KBM-7 (cell line): Measurements from ENCODE around the gene NTRK1.
A peak's percentile ranks its signal among the peaks of the same experiment; 100 is the strongest.

Experiments used
- DNase-seq: peaks from one replicate; pipeline ENCODE4 v3.0.0-alpha.2; 2015
- in situ Hi-C: fragments of 300-500 bp; cut with MboI; formaldehyde crosslinking; loops from 2 replicates; pipeline ENCODE4 v1.14.3; 2020; ENCODE audit warnings: low sequenced_read_pairs, low pct_unique_long_range_greater_than_20kb, mixed read lengths

The NTRK1 gene

DNA sequence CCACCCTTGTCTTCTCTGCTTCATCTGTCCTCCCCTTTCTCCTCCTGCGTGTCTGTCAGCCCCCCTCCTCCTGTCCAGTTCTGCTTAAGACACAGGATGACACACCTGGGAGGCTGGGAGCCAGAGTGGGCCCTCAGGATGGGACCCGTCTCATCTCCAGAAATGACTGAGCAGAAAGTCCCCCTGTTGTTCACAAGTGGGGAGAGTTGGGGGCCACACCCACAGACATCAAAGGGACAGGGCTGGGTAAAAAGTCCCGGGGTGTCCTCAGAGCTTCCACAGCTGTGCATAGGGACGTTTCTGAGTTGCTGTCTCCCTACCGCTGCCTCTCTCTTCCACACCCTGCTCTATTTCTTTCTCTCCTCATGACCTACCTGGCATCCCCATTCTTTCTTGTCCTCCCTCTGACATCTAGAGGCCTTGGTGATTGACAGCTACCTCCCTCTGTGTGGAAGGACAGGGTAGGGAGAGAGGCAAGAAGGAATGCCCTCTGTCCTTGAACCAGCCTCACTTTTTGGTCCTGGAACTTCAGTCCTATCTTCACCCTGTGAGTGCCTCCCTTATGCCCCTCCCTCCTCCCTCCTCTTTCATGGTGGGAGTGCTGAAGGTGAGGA lies 24.5 kb upstream of the NTRK1 start:
- in situ Hi-C loops: no loop called here
- no peak for DNase-seq

DNA sequence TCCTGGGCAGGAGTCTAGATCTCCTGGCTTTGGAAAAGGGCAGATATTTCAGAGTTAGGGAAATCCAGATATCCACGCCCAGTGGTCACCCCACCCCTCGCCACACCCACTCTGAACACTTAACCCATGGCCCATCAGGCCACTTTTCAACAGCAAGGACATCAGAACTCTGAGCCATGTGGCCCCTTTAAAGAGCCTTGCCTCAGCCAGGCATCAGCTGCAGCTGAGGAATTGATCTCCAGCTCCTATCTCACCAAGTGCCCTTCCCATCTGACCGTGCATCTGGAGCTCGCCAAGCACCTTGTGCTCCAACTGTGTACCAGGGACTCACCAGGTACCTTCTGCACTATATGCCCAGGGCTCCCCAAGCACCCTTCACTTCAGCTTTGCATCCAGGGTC lies 23.8 kb upstream of the NTRK1 start:
- in situ Hi-C loops: no loop called here
- no peak for DNase-seq

DNA sequence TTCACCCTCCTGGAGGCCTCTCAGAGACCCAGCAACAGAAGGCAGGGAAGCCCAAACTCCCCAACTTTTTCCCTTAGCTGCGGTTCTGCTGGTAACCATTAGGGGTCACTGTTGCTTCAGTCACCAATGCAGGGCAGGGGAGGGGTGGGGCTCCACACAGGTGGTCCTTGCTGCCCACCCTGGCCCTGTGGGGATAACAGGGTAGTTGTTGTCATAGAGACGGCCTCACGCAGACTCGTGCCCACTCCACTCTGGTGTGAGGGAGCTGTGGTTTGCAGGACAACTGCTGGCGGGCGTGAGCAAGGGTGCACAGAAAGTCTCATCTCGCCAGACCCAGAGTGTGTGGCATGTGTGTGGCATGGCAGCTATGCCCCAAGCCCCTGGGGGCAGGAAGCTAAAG lies 21.7 kb upstream of the NTRK1 start:
- DNase-seq: peak; percentile 55
- in situ Hi-C loops: no loop called here

DNA sequence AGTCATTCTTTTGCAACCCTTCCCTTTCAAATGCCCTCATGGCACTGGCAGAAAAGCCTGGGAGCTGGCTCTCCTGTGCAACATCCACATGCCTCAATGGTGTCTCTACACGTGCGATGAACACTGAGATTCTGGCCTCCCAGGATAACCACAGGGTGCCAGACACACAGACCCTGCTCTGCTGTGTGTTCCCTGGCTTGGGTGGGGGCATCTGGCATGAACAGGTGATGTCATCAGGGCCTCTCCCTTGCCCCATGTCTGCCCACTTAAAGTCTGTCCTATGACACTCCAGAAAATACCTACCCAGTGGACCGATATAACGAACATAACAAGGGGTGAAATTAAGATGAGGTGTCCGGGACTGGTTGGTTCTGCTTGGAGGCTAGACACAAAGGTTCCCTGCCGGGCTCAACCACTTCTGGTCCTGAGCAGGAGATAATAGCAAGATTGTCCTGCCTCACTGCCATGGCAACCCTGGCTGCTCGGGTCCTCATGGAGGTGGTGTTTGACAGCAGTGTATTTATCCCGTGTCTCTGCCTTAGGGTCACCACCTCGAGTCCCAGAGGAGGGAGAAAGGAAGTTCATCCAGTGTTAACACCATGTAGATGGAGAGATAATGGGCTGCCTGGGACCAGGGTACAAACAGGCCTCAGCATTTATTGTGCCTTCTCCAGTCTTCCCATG lies 21.1 kb upstream of the NTRK1 start:
- in situ Hi-C loops: no loop called here
- DNase-seq: no peak

DNA sequence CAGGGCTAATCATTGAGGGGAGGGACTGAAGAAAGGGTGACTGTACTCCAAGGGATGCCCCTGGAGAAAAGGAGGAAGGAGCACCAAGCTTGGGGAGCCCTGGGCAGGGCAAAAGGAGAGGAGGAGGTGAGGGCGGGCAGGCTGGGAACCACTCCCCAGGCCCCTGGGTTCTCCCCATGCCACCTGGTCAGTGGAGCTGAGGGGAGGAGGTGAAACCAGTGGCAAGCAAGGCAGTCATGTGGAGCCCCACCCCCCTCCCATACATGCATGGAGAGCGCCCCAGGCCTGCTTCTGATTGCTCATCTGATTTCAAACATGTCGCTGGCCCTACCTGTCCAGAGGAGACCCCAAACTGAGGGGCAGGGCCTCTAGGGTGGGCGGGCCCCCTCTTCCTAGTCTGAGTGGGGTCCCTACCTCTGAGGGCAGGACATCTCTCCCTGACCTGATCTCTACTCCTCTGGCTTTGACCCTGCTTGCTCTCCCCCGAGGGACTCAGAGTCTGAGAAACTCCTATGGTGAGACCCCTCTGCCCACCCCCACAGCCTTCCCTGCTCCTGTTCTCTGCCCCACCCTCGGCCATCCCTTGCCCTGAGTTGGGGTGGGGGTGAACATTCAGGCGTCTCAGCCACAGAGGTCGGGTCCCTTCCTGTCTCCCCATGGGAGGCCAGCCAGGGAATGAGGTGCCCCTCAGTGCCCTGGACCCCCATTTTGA lies 20.3 kb upstream of the NTRK1 start:
- DNase-seq: no peak
- in situ Hi-C loops: no loop called here

DNA sequence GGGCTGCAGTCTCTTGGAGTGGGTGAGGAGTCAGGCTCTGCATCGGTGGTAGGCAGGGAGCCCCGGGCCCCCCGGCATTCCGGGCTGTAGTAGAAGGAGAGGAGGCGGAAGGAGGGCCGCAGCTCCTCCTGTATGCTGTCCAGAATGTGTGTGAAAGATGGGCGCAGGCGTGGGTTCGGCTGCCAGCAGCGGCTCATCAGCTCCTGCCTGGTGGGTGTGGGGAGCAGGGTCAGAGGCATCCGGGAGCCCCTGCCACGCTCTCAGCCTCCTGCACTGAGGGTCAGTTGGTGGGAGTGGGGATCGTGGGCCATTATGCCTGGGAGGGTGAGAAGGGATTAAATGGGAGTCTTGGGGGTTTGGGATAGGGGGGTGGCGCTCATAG lies 19.8 kb upstream of the NTRK1 start:
- no peak for DNase-seq
- in situ Hi-C loops: no loop called here

DNA sequence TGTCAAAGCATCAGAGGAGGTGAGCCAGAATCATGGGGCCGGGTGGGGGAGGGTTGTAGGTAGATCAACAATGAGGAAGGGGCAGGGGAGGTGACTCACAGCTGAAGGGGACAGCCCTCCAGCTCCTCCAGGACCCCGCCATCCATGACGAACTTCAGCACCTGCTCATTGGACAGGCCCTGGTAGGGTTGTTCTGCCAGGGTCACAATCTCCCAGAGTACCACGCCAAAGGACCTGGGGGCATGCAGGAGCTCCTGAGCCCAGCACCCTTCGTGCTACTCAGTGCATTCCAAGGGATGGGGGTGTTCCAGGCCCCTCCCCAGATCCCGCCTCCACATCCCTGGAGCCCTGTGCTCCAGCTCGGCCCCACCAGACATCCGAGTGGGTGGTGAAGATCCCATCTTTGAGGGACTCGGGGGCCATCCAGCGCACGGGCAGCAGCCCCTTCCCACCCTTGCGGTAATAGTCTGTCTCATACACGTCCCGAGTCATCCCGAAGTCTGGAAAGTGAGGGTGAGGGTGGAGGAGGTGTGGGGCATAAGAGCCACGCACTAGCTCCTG lies 19.3 kb upstream of the NTRK1 start:
- DNase-seq: no peak
- in situ Hi-C loops: no loop called here

DNA sequence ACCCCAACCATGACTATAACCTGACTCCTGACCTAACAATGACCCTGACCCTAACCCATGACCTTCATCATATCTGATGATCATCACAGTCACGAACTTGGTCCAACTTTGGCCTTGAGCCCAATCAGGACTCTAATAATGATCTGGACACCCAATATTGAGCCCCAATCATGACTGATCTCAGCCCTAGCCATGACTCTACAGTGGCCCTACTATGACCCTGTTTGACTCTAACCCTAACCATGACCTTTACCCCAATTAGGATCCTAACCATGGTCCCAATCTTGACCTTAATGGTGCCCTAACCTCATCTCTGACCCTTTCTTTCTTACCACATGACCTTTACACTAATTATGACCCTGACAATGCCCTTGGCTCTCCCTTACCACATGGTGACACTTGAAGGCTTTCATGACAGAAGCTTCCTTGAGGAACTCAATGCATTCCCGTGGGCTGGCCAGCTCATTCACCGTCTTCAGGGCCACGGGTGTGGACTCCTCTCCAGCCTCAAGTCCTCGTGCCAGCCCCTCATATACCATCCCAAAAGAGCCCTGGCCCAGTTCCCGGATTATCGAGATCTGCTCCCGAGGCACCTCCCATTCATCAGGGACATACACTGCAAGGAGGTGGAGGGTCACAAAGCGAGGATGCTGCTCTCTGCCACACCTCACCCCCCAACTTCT lies 17.9 kb upstream of the NTRK1 start:
- DNase-seq: no peak
- in situ Hi-C loops: no loop called here

DNA sequence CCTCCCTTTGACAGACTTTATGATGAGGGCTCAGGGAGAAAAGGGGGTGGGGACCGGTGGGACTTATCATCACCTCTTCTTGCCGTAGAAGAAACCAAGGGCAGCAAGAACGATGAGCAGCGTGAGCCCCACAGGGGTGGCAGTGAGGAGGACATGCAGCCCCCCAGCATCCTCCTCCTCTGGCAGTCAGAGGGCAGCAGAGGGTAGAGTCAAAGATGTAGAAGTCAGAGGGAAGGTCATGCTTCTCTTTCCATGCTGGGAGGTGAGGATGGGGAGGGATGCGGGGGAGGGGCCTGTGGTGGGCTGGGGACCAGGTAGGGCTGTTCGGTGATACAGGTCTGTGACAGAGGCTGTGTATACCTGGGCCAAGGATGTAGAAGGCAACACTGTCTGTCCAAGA lies 16.6 kb upstream of the NTRK1 start:
- no peak for DNase-seq
- in situ Hi-C loops: no loop called here

DNA sequence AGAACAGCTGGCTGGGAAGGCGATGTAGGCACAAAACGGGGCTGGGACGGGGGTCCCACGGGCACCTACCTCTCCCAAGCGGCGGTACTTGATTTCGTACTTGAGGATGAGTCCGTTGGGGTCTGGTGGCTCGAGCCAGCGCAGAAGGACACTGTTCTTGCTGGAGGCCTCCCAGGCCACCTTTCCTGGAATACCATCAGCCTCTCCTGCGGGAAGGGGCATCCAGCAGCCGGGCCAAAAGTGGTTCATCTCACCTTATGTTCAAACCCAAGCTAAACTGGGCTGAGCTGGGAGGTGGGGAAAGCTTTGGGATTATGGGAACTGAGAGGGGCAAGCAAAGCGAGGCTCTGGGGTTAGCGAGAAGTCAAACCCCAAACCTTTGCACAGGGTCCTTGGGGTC lies 16.0 kb upstream of the NTRK1 start:
- in situ Hi-C loops: no loop called here
- DNase-seq: no peak

DNA sequence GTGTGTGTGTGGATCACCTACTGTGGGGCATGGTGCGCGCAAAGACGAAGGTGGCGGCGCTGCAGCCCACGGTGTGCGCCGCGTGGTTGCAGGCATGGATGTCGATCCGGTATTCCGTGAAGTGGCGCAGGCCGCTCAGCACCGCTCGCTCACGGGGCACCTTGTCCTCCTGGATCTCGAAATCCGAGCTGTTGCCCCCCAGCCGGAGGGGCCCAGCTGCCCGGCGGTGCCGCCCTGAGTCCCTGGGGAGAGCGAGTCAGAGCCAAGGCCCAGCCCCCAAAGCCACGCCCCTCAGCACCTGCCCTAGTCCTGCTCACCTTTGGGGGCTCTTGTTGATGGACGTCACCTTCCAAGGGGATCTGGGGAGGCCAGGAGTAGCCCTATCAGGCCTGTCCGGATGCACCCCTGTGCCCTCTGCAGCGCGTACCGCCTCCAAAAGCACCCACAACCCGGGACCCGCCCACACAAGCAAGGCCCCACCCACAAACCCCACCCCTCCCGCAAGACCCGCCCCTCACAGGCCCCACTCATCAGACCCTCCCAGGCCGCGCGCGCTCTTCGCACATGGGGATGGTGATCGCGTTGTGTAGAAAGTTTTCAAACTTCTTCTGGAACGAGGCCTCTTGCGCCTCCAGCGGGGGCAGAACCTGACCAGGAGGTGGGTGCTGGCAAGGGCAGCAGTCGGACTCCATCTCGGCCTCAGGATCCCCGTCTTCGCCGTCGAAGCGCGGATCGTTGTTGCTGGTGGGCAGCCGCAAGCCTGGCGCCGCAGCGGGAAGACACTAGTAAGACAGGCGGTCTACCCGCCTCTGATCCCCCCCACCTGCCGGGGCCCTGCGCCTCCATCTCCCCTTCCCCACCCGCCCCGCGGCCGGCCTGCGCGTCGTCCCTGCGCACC lies 15.4 kb upstream of the NTRK1 start:
- in situ Hi-C loops: no loop called here
- DNase-seq: no peak

DNA sequence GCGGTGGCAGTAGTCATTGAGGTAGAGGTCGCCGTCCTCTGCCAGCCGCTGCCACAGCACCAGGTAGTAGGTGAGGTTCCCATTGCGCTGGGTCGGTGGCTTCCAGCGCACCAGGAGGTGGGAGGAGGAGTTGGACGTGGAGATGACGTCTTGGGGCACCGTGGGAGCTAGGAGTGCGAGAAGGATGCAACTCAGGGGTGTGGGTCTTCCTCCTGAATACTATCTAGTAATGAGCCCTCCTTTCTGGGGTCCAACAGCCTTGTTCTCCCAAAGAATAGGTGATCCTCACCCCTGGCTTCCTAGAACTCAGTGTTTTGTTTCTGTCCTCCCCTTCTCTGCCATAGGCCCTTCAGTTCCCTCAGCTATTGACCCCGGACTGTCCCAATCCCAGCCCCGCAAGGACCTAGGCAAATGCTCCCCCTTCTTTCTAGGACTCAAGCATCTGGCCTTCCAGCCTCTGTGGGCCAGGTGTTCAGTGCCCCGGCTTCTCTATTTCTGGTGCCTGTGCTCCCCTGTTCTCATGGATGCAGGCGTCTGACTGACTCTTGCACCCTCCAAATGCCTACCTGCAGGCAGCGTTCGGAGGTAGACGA lies 14.6 kb upstream of the NTRK1 start:
- in situ Hi-C loops: no loop called here
- DNase-seq: no peak

DNA sequence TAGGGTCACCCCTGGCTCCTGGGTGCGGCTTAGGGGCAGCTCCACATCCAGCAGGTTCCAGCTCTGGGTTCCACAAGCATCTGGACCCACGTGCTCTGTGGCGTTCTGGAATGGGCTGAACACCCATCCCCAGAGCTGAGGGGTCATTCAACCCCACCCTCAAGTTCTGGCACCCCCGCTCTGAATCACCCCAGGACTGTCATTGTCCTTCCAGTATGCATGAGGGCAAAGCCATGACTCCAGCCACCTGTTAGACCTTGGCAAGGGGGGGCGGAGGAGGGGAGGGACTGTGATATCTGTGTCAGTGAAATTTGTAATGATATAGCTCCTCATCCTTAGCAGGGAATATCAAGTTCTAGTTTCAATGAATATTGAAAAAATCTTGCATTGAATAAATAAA lies 14.0 kb upstream of the NTRK1 start:
- in situ Hi-C loops: no loop called here
- no peak for DNase-seq

DNA sequence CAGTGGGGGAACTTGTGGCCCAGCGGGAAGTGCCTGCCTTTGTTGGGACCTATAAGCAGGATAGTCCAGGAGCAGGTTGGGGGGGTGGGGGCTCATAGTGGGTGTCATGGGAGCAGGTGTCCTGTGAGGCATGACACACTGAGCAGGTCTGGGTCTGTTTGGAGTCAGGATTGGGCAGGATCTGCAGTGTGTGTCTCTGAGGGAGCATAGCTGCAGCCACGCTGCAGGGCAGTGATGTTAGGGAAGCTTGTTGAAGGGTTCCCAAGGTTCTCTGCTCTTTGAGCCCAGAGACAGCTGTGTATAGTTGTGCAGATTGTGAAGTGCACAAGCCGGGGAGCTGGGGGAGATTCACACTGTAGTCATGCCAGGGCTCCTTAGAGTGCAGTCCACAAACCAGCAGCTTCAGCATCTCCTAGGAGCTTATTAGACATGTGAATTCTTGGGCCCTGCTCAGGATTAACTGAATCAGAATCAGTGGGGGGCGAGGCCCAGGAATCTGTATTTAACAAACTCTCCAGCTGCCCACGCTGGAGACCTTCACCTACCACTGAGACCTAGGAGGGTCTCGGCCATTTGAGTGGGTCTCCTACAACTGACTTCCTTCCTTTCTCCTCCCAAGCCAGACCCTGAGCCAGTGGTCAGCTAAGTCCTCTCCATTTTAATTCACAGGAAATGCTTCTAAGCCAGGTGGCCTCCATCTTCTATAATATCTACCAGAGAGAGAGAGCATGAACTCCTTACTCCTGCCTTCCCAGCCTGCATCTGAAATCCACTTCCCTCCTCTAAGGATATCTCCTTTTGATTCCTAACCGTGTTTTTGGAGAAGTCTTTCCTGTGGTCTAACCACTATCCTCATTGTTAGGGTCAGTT lies 12.8 kb upstream of the NTRK1 start:
- in situ Hi-C loops: no loop called here
- no peak for DNase-seq

DNA sequence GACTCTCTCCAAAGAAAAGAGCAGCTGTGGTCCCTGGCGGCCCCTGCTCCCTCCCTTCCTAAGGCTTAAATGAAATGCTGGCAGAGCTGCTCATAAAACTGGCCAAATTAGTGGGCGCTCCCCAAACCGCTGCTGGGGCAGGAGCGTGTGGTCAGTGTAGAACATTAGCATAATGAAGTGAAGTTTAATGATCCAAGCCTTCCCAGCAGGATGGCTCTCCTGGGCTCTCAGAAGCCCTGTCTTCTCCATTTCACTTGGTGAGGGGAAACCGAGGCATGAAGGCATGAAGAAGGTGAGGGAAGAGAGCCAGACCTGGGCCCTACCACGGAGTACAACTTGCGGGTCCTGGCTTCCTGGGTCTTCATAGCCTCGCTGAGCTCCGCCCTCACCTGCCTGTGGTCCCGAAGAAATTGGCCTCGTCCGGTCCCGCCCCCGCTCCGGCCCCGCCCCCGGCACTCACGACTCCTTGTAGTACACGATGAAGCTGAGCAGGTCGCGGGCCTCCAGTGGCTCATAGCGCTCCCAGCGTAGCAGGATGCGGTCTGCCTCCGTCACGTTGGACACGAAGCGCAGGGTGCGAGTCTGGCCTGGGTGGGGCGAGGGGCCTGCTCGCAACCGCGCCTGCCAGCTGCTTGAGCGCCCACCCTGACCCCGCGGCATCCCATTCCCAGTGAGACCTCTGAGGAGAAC lies 12.1 kb upstream of the NTRK1 start:
- in situ Hi-C loops: no loop called here
- no peak for DNase-seq

DNA sequence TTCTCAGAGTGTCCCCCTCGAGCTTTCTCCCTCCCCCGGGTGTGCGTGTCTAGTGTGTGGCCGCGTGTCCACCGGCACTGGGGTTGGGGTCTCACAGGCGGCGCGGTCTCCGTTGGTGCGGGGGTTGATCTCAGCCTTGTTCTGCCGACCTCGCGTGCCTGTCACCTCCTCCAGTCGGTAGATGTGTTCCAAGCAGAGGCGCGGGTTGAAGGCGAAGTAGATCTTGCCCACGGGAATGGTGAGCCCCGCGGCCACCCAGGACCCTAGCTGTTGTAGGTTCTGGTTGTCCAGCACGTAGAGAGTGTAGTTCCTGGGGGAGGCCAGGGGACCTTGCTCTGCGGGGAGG lies 11.5 kb upstream of the NTRK1 start:
- no peak for DNase-seq
- in situ Hi-C loops: no loop called here

DNA sequence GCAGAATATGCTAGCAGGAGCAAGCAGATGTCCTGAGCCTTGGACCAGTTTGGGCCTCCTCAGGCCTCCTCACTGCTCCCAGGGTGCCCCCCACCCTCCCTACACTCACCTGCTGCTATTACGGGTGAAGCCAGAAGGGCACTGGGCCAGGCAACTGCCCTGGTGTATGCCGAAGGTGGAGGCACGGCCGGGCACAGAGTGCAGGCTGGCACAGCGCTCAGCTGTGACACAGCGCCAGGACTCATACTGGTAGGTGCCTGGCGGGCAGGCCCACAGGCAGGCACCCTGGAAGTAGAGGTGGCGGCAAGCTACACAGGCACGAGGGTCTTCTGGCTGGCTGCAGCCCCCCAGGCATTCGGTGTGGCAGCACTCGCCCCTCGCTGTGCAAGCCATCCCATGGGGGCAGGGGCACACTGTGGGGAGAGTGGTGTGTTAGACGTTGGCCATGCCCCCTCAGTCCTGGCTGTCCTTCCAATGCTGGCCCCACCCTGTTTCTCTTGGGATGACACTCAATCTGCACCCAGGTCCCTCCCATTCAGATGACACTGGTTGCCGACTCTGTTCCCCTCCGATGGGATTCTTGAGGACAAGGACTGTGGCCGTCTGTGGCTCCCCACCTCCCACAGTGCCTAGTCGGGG lies 8.8 kb upstream of the NTRK1 start:
- in situ Hi-C loops: no loop called here
- no peak for DNase-seq
